Kidney epithelial cell (primary cell): Measurements from ENCODE around the gene TTC23L. TPM values are rescaled to one million over a fixed set of nuclear protein-coding genes. Genes with fewer than 3 reads are reported as not detected.

Source experiments
- DNase-seq: peaks from one replicate; pipeline ENCODE4 v3.0.0-alpha.2; 2010; ENCODE audit warnings: low read depth
- H3K27me3 ChIP-seq: 2 replicates; pipeline ENCODE4 v1.6.0; 2011; ENCODE audit warnings: low read length; ENCODE audit not compliant: control insufficient read depth, insufficient read depth
- H3K36me3 ChIP-seq: 2 replicates; pipeline ENCODE4 v1.5.1; 2011; ENCODE audit warnings: low read length; ENCODE audit not compliant: control insufficient read depth, insufficient read depth
- H3K4me3 ChIP-seq: 2 replicates; pipeline ENCODE4 v1.5.1; 2011; ENCODE audit warnings: low read depth, mild to moderate bottlenecking, control low read depth, low read length
- total RNA-seq: library from RNA; depleted of rRNA; stranded (reverse); fragments of >200 nt; gene quantifications from 2 replicates; pipeline ENCODE4 v1.2.3, GENCODE V29; 2015
- TF ChIP-seq, protein P1 (sequence below): IDR thresholded peaks from 2 replicates; pipeline ENCODE4 v1.5.1; 2011; ENCODE audit warnings: mild to moderate bottlenecking, moderate library complexity, low read length, control low read depth, inconsistent platforms; ENCODE audit not compliant: insufficient read depth, poor library complexity, severe bottlenecking

TTC23L gene
- total RNA-seq, 1 donor from 2014 or later = 2.1 TPM

DNA sequence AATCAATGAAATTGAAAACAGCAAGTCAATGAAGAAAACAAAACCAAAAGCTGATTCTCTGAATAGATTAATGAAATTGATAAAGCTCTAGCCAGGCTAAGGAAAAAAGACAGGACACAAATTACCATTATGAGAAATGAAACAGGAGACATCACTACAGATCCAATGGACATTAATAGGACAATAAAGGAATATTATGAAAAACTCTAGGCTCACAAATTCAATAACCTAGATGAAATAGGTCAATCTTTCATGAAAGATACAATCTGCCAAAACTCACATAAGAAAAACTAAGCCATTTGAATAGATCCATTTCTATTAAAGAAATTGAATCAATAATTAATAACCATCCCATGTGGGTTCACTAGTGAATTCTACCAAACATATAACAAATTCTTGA lies 37.3 kb downstream of the TTC23L start:
- DNase-seq = no peak
- no peaks in the 10 kb centered on the region for H3K27me3 ChIP-seq
- TF ChIP-seq, protein P1, sequence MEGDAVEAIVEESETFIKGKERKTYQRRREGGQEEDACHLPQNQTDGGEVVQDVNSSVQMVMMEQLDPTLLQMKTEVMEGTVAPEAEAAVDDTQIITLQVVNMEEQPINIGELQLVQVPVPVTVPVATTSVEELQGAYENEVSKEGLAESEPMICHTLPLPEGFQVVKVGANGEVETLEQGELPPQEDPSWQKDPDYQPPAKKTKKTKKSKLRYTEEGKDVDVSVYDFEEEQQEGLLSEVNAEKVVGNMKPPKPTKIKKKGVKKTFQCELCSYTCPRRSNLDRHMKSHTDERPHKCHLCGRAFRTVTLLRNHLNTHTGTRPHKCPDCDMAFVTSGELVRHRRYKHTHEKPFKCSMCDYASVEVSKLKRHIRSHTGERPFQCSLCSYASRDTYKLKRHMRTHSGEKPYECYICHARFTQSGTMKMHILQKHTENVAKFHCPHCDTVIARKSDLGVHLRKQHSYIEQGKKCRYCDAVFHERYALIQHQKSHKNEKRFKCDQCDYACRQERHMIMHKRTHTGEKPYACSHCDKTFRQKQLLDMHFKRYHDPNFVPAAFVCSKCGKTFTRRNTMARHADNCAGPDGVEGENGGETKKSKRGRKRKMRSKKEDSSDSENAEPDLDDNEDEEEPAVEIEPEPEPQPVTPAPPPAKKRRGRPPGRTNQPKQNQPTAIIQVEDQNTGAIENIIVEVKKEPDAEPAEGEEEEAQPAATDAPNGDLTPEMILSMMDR = no peak

DNA sequence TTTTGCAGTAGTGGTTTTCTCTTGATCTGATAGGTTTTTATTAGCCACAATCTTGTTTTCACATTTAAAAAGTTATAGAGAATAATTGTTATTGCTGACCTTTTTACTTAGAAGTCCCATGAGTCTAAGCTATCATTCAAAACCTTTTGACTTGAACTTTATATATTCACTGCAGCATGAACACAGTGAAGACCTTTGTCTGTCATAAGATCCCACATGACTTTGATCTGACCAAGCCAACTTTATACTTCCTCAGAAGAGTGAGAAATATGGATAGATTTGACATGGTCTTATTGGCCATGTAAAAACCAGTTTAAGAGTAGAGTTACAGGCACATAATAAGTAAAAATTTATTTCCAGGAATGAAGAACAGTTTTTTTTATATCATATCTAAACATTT lies 42.3 kb downstream of the TTC23L start:
- H3K36me3 ChIP-seq = no peaks in the 10 kb centered on the region
- no peaks in the 10 kb centered on the region for H3K27me3 ChIP-seq
- TF ChIP-seq, protein P1 = no peak
- no peak for DNase-seq
- H3K4me3 ChIP-seq = no peak overlapping the region

More for the DNA sequence above, 37.3 kb downstream of the TTC23L start:
- Histone ChIP-seq H3K36me3 (no peaks in the 10 kb centered on the region), H3K4me3 (no peak overlapping the region)

DNA sequence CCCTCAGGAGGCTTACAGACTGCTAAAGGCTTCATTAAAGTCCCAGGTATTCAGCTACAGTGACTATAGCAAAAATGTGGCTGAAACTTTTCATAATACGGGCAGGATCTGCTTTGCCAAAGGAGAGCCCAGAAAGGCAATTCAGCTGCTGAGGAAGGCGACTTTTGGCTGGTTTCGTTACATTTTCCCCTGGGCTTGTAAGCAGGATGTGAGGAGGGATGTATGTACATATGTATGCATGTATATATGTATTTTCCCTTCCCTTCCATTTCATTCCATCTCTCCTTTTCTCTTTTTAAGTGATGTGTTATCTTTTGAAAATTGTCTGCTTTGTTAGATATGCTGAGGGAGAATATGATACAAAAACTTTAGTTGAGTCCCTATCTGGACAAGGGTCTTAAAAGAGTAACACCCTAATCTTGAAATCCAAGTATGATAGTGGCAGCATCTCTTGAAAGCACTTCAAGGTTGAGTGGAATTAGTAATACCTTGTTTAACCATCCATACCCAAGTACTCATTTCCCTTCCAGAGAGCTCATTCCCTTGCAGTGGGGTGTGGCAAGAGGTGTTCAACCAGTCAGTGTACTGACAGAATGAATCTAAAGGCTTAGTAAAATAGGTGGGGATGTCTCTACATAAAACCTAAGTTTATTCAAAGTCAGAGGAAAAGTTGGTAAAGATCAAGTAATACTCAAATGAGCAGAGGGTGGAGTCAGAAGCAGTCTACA lies 47.6 kb downstream of the TTC23L start:
- Histone ChIP-seq H3K4me3 (no peak overlapping the region), H3K36me3 (no peaks in the 10 kb centered on the region), H3K27me3 (no peaks in the 10 kb centered on the region)
- TF ChIP-seq, protein P1 = no peak
- DNase-seq = no peak

DNA sequence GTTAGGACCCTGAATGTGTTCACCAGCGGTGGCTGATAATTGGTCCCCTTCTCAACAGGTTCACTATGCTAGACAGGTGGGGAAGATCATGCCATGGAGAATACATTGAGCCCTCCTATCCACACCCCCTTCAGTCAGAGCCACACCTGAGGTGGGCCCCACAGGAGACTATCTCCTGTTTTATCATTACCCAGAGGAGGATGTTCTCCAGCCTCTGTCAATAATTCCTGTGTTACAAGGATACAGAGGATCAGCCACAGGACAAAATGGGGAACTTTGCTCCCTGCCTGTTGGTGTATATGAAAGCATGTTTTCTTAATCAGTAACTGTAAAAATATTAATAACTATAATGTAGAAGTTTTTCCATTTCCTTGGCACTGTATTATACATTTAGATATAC lies 50.4 kb downstream of the TTC23L start:
- Histone ChIP-seq H3K4me3 (no peak overlapping the region), H3K27me3 (no peaks in the 10 kb centered on the region), H3K36me3 (no peaks in the 10 kb centered on the region)
- TF ChIP-seq, protein P1 = no peak
- DNase-seq = no peak

DNA sequence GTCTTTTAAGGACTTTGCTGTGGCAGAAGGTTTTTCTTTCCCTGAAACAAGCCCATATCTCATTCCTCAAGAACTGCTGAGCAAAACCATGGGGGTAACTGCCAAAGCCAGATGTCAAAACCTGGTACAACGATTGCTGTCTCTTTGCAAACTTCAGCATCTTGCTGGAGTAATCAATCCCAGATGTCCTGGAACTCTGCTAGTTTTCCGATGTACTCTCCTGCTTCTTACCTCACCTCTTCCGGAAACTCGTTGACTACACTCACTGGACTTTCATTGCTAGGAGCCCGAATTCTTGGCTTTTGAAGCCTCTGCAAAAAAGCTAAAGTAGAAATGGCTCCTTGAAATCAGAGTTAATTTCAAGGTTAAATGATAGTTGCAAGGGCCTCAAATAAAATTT lies 53.0 kb downstream of the TTC23L start:
- H3K36me3 ChIP-seq = no peaks in the 10 kb centered on the region
- DNase-seq = no peak
- TF ChIP-seq, protein P1 = no peak
- H3K4me3 ChIP-seq = no peak overlapping the region
- no peaks in the 10 kb centered on the region for H3K27me3 ChIP-seq

DNA sequence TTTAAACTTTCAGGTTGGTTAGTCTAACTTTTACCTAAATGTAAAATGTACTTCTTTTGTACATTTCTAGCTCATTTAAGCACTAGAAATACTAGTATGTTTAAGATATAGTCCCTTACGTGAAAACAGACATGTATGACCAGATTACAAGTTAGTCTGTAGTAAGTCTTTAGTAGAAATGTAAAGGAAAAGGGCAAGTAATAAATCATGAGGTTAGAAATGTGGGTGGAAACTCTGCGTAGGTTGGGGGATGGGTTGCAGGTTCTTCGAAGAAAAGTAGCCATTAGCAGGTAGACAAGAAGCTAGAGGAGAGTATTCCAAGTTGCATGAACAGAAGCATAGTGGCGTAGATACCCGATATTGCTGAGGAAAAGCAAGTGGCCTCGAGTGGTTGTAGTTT lies 53.5 kb downstream of the TTC23L start:
- Histone ChIP-seq H3K36me3 (no peaks in the 10 kb centered on the region), H3K27me3 (no peaks in the 10 kb centered on the region), H3K4me3 (no peak overlapping the region)
- TF ChIP-seq, protein P1 = no peak
- DNase-seq = no peak
